ENCODE data around the gene TAF1B. TPM values are rescaled to one million over a fixed set of nuclear protein-coding genes. Genes with fewer than 3 reads are reported as not detected.

Gene TAF1B
- total RNA-seq, 1 experiment from 2014 or later = 44.9 TPM

- in situ Hi-C loops (cut with HindIII; ENCODE audit: low pct_unique_long_range_greater_than_20kb, low sequenced_read_pairs) = loop anchor here (25.0 kb wide), 1 partner anchor 154 kb away; no protein-coding TSS in a partner anchor
- no peak for DNase-seq (ENCODE audit: low read depth)
These were observed 123.3 kb downstream of the TAF1B start for GRCh38 chr2:9966491-9967022.

GRCh38 chr2:9967053-9967775 lies 123.9 kb downstream of the TAF1B start:
- in situ Hi-C loops (cut with HindIII; ENCODE audit: low pct_unique_long_range_greater_than_20kb, low sequenced_read_pairs) = loop anchor here (25.0 kb wide), 1 partner anchor 155 kb away; no protein-coding TSS in a partner anchor

GRCh38 chr2:9968553-9969497 lies 125.6 kb downstream of the TAF1B start:
- in situ Hi-C loops (cut with HindIII; ENCODE audit: low pct_unique_long_range_greater_than_20kb, low sequenced_read_pairs) = loop anchor here (25.0 kb wide), 1 partner anchor 157 kb away; no protein-coding TSS in a partner anchor
- DNase-seq (ENCODE audit: low read depth) = no peak

More at GRCh38 chr2:9967053-9967775, 123.9 kb downstream of the TAF1B start:
- no peak for DNase-seq (ENCODE audit: low read depth)

GRCh38 chr2:9970200-9971044 lies 127.1 kb downstream of the TAF1B start:
- no peak for DNase-seq (ENCODE audit: low read depth)
- in situ Hi-C loops (cut with HindIII; ENCODE audit: low pct_unique_long_range_greater_than_20kb, low sequenced_read_pairs) = loop anchor here (25.0 kb wide), 1 partner anchor 158 kb away; no protein-coding TSS in a partner anchor

- in situ Hi-C loops (cut with HindIII; ENCODE audit: low pct_unique_long_range_greater_than_20kb, low sequenced_read_pairs) = loop anchor here (25.0 kb wide), 1 partner anchor 159 kb away; no protein-coding TSS in a partner anchor
- DNase-seq (ENCODE audit: low read depth) = no peak
These were observed 128.0 kb downstream of the TAF1B start for GRCh38 chr2:9971105-9971818.

- in situ Hi-C loops (cut with HindIII; ENCODE audit: low pct_unique_long_range_greater_than_20kb, low sequenced_read_pairs) = loop anchor here (25.0 kb wide), 1 partner anchor 160 kb away; no protein-coding TSS in a partner anchor
- DNase-seq (ENCODE audit: low read depth) = no peak
These were observed 128.6 kb downstream of the TAF1B start for GRCh38 chr2:9971890-9972289.

- in situ Hi-C loops (cut with HindIII; ENCODE audit: low pct_unique_long_range_greater_than_20kb, low sequenced_read_pairs) = loop anchor here (25.0 kb wide), 1 partner anchor 161 kb away; no protein-coding TSS in a partner anchor
- peak; percentile 86 for DNase-seq (ENCODE audit: low read depth)
These were observed 129.6 kb downstream of the TAF1B start for GRCh38 chr2:9972621-9973479.

GRCh38 chr2:9973690-9974089 lies 130.4 kb downstream of the TAF1B start:
- peak; percentile 60 for DNase-seq (ENCODE audit: low read depth)
- in situ Hi-C loops (cut with HindIII; ENCODE audit: low pct_unique_long_range_greater_than_20kb, low sequenced_read_pairs) = loop anchor here (25.0 kb wide), 1 partner anchor 161 kb away; no protein-coding TSS in a partner anchor

GRCh38 chr2:9974343-9974742 lies 131.1 kb downstream of the TAF1B start:
- peak; percentile 34 for DNase-seq (ENCODE audit: low read depth)
- in situ Hi-C loops (cut with HindIII; ENCODE audit: low pct_unique_long_range_greater_than_20kb, low sequenced_read_pairs) = loop anchor here (25.0 kb wide), 1 partner anchor 162 kb away; no protein-coding TSS in a partner anchor

GRCh38 chr2:9975328-9975727 lies 132.1 kb downstream of the TAF1B start:
- in situ Hi-C loops (cut with HindIII; ENCODE audit: low pct_unique_long_range_greater_than_20kb, low sequenced_read_pairs) = no loop called here
- DNase-seq (ENCODE audit: low read depth) = peak; percentile 38

GRCh38 chr2:9975805-9976447 lies 132.7 kb downstream of the TAF1B start:
- in situ Hi-C loops (cut with HindIII; ENCODE audit: low pct_unique_long_range_greater_than_20kb, low sequenced_read_pairs) = no loop called here
- peak; percentile 88 for DNase-seq (ENCODE audit: low read depth)

GRCh38 chr2:9979977-9980376 lies 136.7 kb downstream of the TAF1B start:
- in situ Hi-C loops (cut with HindIII; ENCODE audit: low pct_unique_long_range_greater_than_20kb, low sequenced_read_pairs) = no loop called here
- peak; percentile 76 for DNase-seq (ENCODE audit: low read depth)

GRCh38 chr2:9980520-9980919 lies 137.2 kb downstream of the TAF1B start:
- DNase-seq (ENCODE audit: low read depth) = peak; percentile 77
- in situ Hi-C loops (cut with HindIII; ENCODE audit: low pct_unique_long_range_greater_than_20kb, low sequenced_read_pairs) = no loop called here

- in situ Hi-C loops (cut with HindIII; ENCODE audit: low pct_unique_long_range_greater_than_20kb, low sequenced_read_pairs) = no loop called here
These were observed 138.4 kb downstream of the TAF1B start for GRCh38 chr2:9981655-9982054.

GRCh38 chr2:9982248-9982647 lies 139.0 kb downstream of the TAF1B start:
- DNase-seq (ENCODE audit: low read depth) = no peak
- in situ Hi-C loops (cut with HindIII; ENCODE audit: low pct_unique_long_range_greater_than_20kb, low sequenced_read_pairs) = no loop called here

More at GRCh38 chr2:9981655-9982054, 138.4 kb downstream of the TAF1B start:
- no peak for DNase-seq (ENCODE audit: low read depth)

GRCh38 chr2:9982891-9983290 lies 139.6 kb downstream of the TAF1B start:
- in situ Hi-C loops (cut with HindIII; ENCODE audit: low pct_unique_long_range_greater_than_20kb, low sequenced_read_pairs) = no loop called here
- no peak for DNase-seq (ENCODE audit: low read depth)

Measured in Caki2 (cell line).